EL (cell line): ENCODE data around the gene DAGLA.

Source experiments
- DNase-seq: peaks from one replicate; pipeline ENCODE4 v3.0.0-alpha.2; 2016

Gene DAGLA

DNA sequence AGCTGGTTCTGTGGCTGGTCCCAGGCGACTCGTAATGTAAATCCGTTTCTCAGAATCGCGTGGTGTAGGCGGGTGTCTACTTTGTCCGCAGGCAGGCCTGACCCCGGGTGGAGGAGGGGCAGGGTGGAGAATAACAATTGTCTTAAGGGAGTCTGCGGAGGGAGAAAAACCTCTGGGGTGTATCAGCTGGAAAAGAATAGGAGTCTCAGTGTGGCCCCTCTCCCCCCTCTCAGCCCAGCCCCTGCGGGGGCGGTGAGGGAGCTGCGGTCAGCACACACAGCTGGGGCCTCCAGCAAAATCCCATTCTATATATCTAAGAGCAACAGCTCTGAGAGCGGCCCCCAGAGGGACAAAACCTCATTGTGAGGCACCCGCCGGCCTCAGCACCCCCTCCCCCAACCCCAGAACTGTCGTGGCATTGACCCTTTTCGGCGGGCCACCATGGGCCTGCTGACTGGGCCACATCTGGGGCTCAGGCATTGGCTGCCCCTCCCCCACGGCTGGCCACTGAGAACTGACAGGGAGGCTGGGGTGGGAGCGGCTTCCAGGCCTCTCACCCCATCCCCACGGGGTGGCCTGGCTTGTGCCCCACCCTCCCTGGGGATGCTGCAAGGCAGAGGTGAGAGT is 69.5 kb downstream of the DAGLA start:
- DNase-seq = no peak

GRCh38 chr11:61750631-61751273 is 70.6 kb downstream of the DAGLA start:
- DNase-seq = no peak

GRCh38 chr11:61751384-61751783 is 71.2 kb downstream of the DAGLA start:
- no peak for DNase-seq

DNA sequence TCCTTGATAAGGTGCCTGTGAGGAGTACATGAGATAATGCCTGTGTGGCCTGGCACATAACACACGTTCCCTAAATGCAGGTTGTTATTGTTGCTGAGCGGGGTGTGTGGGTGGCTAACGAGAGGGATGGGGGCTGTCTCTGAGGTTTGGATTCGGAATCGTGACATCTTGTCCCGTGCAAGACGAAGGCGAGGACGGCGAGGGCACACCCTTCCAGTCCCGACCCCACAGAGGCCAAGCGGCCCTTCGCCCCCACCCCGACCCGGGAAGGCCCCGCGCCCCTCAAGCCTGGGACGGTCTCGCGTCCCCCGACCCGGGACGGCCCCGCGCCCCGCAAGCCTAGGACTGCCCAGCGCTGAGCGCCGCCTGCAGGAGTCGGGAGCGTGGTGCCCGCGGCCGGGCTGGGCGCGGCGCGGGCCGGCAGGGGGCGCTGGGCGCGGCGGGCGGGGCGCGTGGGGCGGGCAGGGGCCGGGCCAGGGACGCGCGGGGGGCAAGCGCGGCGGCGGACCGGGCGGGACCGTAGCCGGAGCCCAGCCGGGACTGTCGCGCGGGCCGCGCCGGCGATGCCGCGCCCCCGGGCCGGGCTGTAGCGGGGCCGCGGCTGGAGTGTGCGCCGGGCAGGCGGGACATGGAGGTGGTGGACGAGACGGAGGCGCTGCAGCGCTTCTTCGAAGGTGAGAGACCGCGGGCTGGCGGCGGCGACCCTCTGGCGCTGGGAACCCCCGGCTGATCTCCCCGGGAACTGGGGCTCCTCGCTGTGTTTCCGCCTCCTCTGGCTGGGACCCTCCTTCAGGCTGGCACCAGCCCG is 72.1 kb downstream of the DAGLA start, which contains the start of gene MYRF:
Gene MYRF, plus strand, starts transcription at position 520 of the 808 bp plus-strand sequence. Its CDS starts 109 bp downstream, at position 629.
- DNase-seq = peak; percentile 56

- no peak for DNase-seq
These were observed 72.8 kb downstream of the DAGLA start for GRCh38 chr11:61752925-61753521.

DNA sequence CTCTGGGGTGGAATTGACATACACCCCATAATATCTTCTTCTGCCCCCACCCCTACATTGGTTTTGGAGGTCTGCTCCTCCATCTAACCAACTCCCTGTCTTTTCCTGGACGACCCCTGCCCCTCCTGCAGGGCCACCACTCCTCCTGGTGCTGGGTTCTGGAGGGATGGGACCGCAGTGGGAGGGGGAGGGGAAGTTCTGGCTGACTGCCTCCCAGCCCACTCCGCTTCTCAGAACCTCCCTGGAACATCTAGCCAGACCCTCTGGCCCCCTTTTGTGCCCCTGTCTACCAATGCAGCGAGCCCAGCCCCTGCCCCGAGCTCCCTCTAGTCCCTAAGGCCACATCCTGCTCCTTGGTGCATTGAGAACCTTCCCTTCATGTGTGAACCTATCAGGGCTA is 73.5 kb downstream of the DAGLA start:
- DNase-seq = no peak

DNA sequence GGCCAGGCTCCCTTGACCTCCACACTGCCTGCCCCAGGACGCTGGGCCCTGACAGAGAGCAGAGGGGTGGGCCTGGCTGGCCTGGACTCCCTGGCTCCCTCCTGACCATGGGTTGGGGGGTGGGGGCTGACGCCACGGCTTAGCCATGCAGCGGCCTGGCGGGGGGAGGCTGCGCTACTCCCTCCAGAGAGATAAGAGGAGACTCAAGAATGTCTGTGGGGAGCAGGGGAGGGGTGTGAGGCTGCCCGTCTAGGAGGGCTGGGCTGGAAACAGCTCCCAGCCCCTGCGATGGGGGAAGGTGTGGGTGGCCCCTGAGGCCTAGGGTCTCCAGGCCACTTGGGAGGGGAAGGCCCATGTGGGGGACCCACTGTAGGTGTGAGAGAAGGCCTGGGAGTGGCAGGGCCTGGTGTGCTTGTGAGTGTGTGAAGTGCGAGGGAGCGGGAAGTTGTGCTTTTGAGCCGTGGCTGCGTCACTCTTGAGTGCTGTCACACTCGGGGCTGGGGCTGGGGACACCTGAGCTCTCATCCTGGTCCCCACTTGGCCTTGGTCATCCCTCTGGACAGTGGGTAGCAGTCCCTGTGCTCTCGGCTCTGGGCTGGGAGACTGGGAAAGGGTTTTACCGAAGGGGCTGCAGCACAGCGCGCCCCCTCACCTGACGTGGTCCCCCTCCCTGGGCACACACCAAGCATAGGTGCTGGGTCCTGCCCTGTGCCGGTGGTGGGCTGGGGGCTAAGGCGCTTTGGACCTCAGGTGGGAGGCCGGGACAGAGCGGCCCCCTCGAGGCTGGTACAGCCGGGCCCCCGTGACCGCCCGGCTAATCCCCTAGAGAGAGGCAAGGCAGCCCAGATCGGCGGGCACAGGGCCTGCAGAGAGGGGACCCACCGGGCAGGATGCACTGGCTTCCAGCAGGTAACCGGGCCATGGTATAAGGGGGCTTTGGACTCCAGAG is 74.6 kb downstream of the DAGLA start:
- no peak for DNase-seq

- DNase-seq = no peak
These were observed 75.9 kb downstream of the DAGLA start for GRCh38 chr11:61756147-61756451.

- peak; percentile 82 for DNase-seq
These were observed 76.4 kb downstream of the DAGLA start for GRCh38 chr11:61756452-61757212.

GRCh38 chr11:61757213-61757862 is 77.1 kb downstream of the DAGLA start:
- no peak for DNase-seq

- DNase-seq = no peak
These were observed 80.8 kb downstream of the DAGLA start for GRCh38 chr11:61760946-61761345.

GRCh38 chr11:61761440-61762222 is 81.4 kb downstream of the DAGLA start:
- DNase-seq = no peak

GRCh38 chr11:61762223-61762615 is 82.0 kb downstream of the DAGLA start:
- no peak for DNase-seq

- DNase-seq = no peak
These were observed 82.6 kb downstream of the DAGLA start for GRCh38 chr11:61762798-61763197.

DNA sequence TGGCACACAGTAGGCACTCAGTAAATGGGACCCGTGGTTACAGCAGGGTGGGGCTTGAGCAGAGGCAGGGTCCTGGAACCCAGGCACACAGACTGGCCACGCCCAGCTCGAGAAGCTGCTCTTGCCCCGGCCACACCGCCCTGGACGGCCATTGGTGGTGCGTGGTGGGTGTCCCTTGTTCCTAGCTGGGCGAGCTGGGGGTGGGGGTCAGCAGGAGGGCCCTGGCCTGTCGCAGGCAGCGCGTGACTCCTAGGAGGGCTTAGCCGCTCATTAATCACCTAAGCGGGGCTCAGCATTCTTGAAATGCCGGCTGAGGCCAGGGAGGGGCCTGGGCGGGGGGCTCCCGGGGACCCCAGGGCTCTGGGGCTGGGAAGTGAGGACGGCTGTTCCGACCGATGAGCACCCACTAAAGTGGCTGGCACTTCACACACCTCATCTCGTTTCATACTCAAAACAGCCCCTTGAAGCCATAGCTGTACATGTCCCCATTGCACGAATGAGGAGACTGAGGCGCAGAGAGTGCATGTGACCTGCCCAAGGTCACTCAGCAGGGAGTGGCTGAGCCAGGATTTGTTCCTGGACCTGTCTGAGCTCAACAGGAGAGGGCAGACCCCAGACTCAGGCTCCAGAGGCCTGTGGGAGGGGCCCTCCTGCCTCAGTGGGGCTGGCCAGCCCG is 83.9 kb downstream of the DAGLA start:
- no peak for DNase-seq

DNA sequence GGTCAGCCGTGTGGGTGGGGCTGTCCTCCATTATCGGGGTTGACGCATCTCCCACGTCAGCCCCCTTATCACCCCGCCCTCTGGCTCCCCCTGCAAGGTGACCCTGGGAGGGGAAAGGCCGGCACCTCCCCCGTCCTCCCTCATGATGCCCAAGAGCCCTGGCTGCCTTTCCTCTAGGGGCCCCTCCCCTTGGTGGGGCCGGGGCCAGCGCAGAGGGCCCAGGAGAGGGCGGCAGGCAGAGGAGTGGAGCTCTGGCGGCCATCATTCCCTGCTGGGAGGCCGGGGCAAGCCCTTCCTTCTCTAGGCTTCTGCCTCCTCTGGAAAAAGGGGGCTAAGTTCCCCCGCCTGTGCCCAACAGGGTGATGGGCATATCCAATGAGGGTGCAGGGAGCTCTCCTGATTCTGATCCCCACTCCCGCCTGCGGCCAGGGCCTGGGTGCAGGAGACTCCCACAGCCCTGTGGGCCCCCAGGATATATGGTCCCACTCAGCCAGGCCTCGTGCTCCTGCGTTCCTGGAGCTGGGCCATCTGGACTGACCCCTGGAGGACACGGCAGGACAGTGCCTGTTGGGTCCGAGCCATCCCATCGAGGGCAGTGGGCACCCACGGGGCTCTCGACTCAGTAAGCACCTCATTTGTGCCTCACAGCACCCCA is 84.5 kb downstream of the DAGLA start:
- DNase-seq = no peak

DNA sequence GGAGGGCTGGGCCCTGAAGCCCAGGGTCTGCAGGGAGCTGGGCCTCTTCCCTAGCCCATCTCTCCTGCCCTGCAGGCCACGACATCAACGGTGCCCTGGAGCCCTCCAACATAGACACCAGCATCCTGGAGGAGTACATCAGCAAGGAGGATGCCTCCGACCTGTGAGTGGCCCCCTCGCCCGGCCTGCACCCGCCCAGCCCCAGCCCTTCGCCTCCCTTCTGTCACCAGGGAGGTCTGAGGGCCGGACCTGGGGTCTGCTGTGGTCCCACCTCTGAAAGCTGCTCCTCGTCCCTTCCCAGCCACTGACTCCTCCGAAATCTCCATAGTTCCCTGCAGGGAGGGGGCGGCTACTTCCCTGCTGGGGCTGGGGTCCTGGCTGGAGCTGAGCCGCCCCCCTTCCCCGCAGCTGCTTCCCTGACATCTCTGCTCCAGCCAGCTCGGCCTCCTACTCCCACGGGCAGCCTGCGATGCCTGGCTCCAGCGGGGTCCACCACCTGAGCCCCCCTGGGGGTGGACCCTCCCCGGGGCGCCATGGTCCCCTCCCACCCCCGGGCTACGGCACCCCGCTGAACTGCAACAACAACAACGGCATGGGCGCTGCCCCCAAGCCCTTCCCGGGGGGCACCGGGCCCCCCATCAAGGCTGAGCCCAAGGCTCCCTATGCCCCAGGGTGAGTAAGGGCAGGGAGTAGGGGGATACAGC is 85.5 kb downstream of the DAGLA start:
- no peak for DNase-seq

DNA sequence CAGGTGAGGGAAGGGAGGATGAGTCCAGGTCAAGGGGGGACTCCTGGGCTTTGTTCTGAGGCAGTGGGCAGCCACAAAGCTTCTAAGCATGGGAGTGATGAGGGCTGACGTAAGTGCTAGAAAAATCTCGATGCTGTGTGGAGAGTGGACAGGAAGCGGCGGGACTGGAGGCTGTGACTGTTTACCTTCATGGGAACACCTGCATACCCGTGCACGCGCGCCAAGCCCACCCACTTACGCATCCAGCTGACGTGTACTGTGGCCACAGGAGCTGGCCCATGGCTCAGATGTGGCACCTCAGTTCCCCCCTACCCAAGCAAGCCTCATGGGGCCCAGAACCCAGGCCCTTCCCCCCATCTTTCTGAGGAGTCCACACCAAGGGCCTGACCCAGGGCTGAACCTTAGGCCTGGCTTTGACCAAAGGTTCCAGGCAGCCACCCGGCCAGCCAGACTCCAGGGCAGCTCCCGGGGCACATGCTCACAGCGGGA is 86.2 kb downstream of the DAGLA start:
- DNase-seq = no peak
